ENCODE measurements around the gene PRRG4.
A peak's percentile ranks its signal among the peaks of the same experiment; 100 is the strongest.

The PRRG4 gene

DNA sequence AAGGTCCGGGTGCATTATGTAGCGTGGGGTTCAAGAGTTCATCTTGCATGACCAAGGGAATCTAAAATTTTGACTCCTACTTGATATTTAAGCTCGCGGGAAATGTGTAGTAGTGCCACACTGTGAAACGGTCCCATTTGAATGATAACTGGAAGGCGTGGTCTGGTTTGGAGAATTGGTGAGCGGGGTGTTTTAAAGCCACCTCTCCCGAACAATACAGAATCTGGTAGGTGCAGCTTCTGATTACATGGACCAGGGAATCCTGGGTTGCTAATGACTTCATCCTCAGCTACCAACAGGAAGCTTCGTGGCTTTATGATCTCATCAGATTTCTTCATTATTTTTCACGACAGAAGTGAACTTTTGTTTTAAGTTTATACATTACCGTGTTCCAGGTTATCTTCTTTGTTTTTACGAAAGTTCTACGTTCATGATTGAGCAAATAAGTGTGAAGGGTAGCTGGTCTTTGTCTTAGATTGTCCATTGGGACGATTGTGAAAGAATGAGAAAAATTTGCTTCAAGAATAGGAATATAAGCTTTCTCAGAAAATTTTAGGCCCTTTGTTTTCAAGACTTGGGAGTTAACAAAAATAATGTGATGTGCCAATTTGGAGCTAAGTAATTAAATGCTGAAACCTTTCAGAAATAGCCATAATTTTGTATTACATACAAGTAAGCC lies 64.6 kb downstream of the PRRG4 start:
- Histone ChIP-seq H3K9me2 (replicated peaks; ENCODE audit: low read depth, low read length) (no peaks in the 10 kb centered on the region), H3K9me3 (ENCODE audit: insufficient read depth, low read depth, low read length) (no peaks in the 10 kb centered on the region), H4K20me1 (ENCODE audit: insufficient read depth, low read length, poor library complexity, severe bottlenecking) (peaks cover 47% of the 10 kb centered on the region), H3K9ac (ENCODE audit: low read depth, low read length, poor library complexity, severe bottlenecking) (peak overlapping the region; percentile 88), H2AFZ (ENCODE audit: low read length) (peak overlapping the region; percentile 85), H3K27me3 (ENCODE audit: insufficient read depth, low read length, poor library complexity, severe bottlenecking) (no peaks in the 10 kb centered on the region), H3K4me1 (ENCODE audit: insufficient read depth, low read length, poor library complexity, severe bottlenecking) (peaks cover 47% of the 10 kb centered on the region), H3K36me3 (ENCODE audit: insufficient read depth, low read length) (no peaks in the 10 kb centered on the region), H3K4me3 (ENCODE audit: low read length, poor library complexity, severe bottlenecking) (peak overlapping the region; percentile 77), H3F3A (ENCODE audit: low read depth) (0 out of 2 replicates have a peak, but pooled peaks cover 3% of the 10 kb centered on the region), H3K4me2 (ENCODE audit: low read depth, low read length, poor library complexity, severe bottlenecking) (peak overlapping the region; percentile 90), H3K79me2 (ENCODE audit: insufficient read depth, low read length) (peaks cover 61% of the 10 kb centered on the region)
- TF ChIP-seq EZH2phosphoT487 (IDR thresholded peaks at IDR 0.05; ENCODE audit: borderline replicate concordance) (no peak), CTCF (conservative IDR thresholded peaks at IDR 0.05; ENCODE audit: low read length) (no peak)

GRCh38 chr11:32894921-32895320 lies 65.2 kb downstream of the PRRG4 start:
- no peaks in the 10 kb centered on the region for H3K36me3 ChIP-seq (ENCODE audit: insufficient read depth, low read length)
- H4K20me1 ChIP-seq (ENCODE audit: insufficient read depth, low read length, poor library complexity, severe bottlenecking), result peaks cover 53% of the 10 kb centered on the region
- peaks cover 67% of the 10 kb centered on the region for H3K79me2 ChIP-seq (ENCODE audit: insufficient read depth, low read length)
- H2AFZ ChIP-seq (ENCODE audit: low read length), result no peak overlapping the region
- no peaks in the 10 kb centered on the region for H3K27me3 ChIP-seq (ENCODE audit: insufficient read depth, low read length, poor library complexity, severe bottlenecking)
- 0 out of 2 replicates have a peak, but pooled peaks cover 3% of the 10 kb centered on the region for H3F3A ChIP-seq (ENCODE audit: low read depth)
- no peak for TF ChIP-seq EZH2phosphoT487 (IDR thresholded peaks at IDR 0.05; ENCODE audit: borderline replicate concordance)
- H3K4me3 ChIP-seq (ENCODE audit: low read length, poor library complexity, severe bottlenecking), result peak overlapping the region; percentile 77
- no peaks in the 10 kb centered on the region for H3K9me2 ChIP-seq (replicated peaks; ENCODE audit: low read depth, low read length)
- no peaks in the 10 kb centered on the region for H3K9me3 ChIP-seq (ENCODE audit: insufficient read depth, low read depth, low read length)
- H3K4me2 ChIP-seq (ENCODE audit: low read depth, low read length, poor library complexity, severe bottlenecking), result peak overlapping the region; percentile 90
- H3K9ac ChIP-seq (ENCODE audit: low read depth, low read length, poor library complexity, severe bottlenecking), result peak overlapping the region; percentile 88
- peaks cover 51% of the 10 kb centered on the region for H3K4me1 ChIP-seq (ENCODE audit: insufficient read depth, low read length, poor library complexity, severe bottlenecking)

DNA sequence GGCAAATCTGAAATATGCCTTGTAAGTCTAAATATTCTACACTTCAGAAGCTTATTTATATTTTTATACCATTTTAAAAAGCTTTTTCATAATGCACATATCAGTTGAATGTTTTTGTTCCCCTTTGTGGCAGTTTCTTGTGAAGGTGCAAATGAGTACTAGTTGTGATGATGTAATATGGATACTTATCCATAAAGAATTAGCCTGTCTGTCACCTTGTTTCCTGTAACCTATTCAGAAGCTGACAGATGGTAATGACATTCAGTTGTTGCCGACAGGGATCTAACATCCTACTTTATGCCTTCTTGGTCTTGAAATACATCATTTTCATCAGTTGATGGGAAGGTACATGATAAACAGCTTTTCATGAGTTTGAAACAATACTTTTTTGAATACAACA lies 65.7 kb downstream of the PRRG4 start:
- H3K27me3 ChIP-seq (ENCODE audit: insufficient read depth, low read length, poor library complexity, severe bottlenecking), result no peaks in the 10 kb centered on the region
- peaks cover 73% of the 10 kb centered on the region for H3K79me2 ChIP-seq (ENCODE audit: insufficient read depth, low read length)
- H3K9me2 ChIP-seq (replicated peaks; ENCODE audit: low read depth, low read length), result no peaks in the 10 kb centered on the region
- 0 out of 2 replicates have a peak, but pooled peaks cover 3% of the 10 kb centered on the region for H3F3A ChIP-seq (ENCODE audit: low read depth)
- H3K36me3 ChIP-seq (ENCODE audit: insufficient read depth, low read length), result no peaks in the 10 kb centered on the region
- H3K4me1 ChIP-seq (ENCODE audit: insufficient read depth, low read length, poor library complexity, severe bottlenecking), result peaks cover 55% of the 10 kb centered on the region
- H3K4me2 ChIP-seq (ENCODE audit: low read depth, low read length, poor library complexity, severe bottlenecking), result peak overlapping the region; percentile 90
- TF ChIP-seq EZH2phosphoT487 (IDR thresholded peaks at IDR 0.05; ENCODE audit: borderline replicate concordance) (no peak), CTCF (conservative IDR thresholded peaks at IDR 0.05; ENCODE audit: low read length) (no peak)
- H3K9me3 ChIP-seq (ENCODE audit: insufficient read depth, low read depth, low read length), result no peaks in the 10 kb centered on the region
- H3K9ac ChIP-seq (ENCODE audit: low read depth, low read length, poor library complexity, severe bottlenecking), result peak overlapping the region; percentile 88
- peak overlapping the region; percentile 77 for H3K4me3 ChIP-seq (ENCODE audit: low read length, poor library complexity, severe bottlenecking)
- peaks cover 55% of the 10 kb centered on the region for H4K20me1 ChIP-seq (ENCODE audit: insufficient read depth, low read length, poor library complexity, severe bottlenecking)
- H2AFZ ChIP-seq (ENCODE audit: low read length), result no peak overlapping the region

- H3K36me3 ChIP-seq (ENCODE audit: insufficient read depth, low read length), result no peaks in the 10 kb centered on the region
- peak overlapping the region; percentile 42 for H3K4me3 ChIP-seq (ENCODE audit: low read length, poor library complexity, severe bottlenecking)
- H3K4me2 ChIP-seq (ENCODE audit: low read depth, low read length, poor library complexity, severe bottlenecking), result peak overlapping the region; percentile 43
- H3K79me2 ChIP-seq (ENCODE audit: insufficient read depth, low read length), result peaks cover 89% of the 10 kb centered on the region
- H3K4me1 ChIP-seq (ENCODE audit: insufficient read depth, low read length, poor library complexity, severe bottlenecking), result peaks cover 50% of the 10 kb centered on the region
- no peaks in the 10 kb centered on the region for H3K9me3 ChIP-seq (ENCODE audit: insufficient read depth, low read depth, low read length)
- no peak for TF ChIP-seq CTCF (conservative IDR thresholded peaks at IDR 0.05; ENCODE audit: low read length)
- no peak for TF ChIP-seq EZH2phosphoT487 (IDR thresholded peaks at IDR 0.05; ENCODE audit: borderline replicate concordance)
- no peaks in the 10 kb centered on the region for H3K9me2 ChIP-seq (replicated peaks; ENCODE audit: low read depth, low read length)
- peaks cover 67% of the 10 kb centered on the region for H4K20me1 ChIP-seq (ENCODE audit: insufficient read depth, low read length, poor library complexity, severe bottlenecking)
- no peaks in the 10 kb centered on the region for H3F3A ChIP-seq (ENCODE audit: low read depth)
- H3K9ac ChIP-seq (ENCODE audit: low read depth, low read length, poor library complexity, severe bottlenecking), result no peak overlapping the region
- no peaks in the 10 kb centered on the region for H3K27me3 ChIP-seq (ENCODE audit: insufficient read depth, low read length, poor library complexity, severe bottlenecking)
- no peak overlapping the region for H2AFZ ChIP-seq (ENCODE audit: low read length)
These were observed 67.4 kb downstream of the PRRG4 start for GRCh38 chr11:32897103-32897502.
